AG20443 (cell line): Measurements from ENCODE around the gene CDYL2.
"Not testable (repeated sequence)": the region's sequence is repeated elsewhere in the genome, so short reads cannot be mapped to it uniquely, and the experiment has no call there.

Experiments used
- DNase-seq: peaks from one replicate; pipeline ENCODE4 v3.0.0; 2012; ENCODE audit warnings: low spot score, mixed read lengths

Gene CDYL2

GRCh38 chr16:80744856-80745255 lies 59.5 kb downstream of the CDYL2 start:
- DNase-seq = no peak

- no peak for DNase-seq
Measured at GRCh38 chr16:80743772-80744171, 60.6 kb downstream of the CDYL2 start.

GRCh38 chr16:80743273-80743672 lies 61.1 kb downstream of the CDYL2 start:
- DNase-seq = no peak

GRCh38 chr16:80742331-80742730 lies 62.1 kb downstream of the CDYL2 start:
- no peak for DNase-seq

GRCh38 chr16:80741724-80742123 lies 62.7 kb downstream of the CDYL2 start:
- no peak for DNase-seq

GRCh38 chr16:80739523-80739922 lies 64.9 kb downstream of the CDYL2 start:
- no peak for DNase-seq

GRCh38 chr16:80738521-80738920 lies 65.9 kb downstream of the CDYL2 start:
- no peak for DNase-seq

- no peak for DNase-seq
Measured at GRCh38 chr16:80735846-80736245, 68.6 kb downstream of the CDYL2 start.

GRCh38 chr16:80733407-80733806 lies 71.0 kb downstream of the CDYL2 start:
- no peak for DNase-seq

- no peak for DNase-seq
Measured at GRCh38 chr16:80731915-80732314, 72.5 kb downstream of the CDYL2 start.

- not testable (repeated sequence) for DNase-seq
Measured at GRCh38 chr16:80727066-80727763, 77.2 kb downstream of the CDYL2 start.

- no peak for DNase-seq
Measured at GRCh38 chr16:80725566-80726162, 78.7 kb downstream of the CDYL2 start.

GRCh38 chr16:80723981-80724380 lies 80.4 kb downstream of the CDYL2 start:
- no peak for DNase-seq

GRCh38 chr16:80723091-80723490 lies 81.3 kb downstream of the CDYL2 start:
- DNase-seq = no peak

- peak; percentile 17 for DNase-seq
Measured at GRCh38 chr16:80720804-80721371, 83.5 kb downstream of the CDYL2 start.

GRCh38 chr16:80719573-80719972 lies 84.8 kb downstream of the CDYL2 start:
- DNase-seq = no peak

GRCh38 chr16:80718480-80719220 lies 85.7 kb downstream of the CDYL2 start:
- DNase-seq = peak; percentile 20

- DNase-seq = no peak
Measured at GRCh38 chr16:80717611-80718010, 86.8 kb downstream of the CDYL2 start.

- no peak for DNase-seq
Measured at GRCh38 chr16:80716564-80717139, 87.7 kb downstream of the CDYL2 start.

GRCh38 chr16:80711406-80711805 lies 93.0 kb downstream of the CDYL2 start:
- DNase-seq = no peak

- no peak for DNase-seq
Measured at GRCh38 chr16:80710918-80711317, 93.5 kb downstream of the CDYL2 start.

- no peak for DNase-seq
Measured at GRCh38 chr16:80708823-80709222, 95.6 kb downstream of the CDYL2 start.

- DNase-seq = no peak
Measured at GRCh38 chr16:80707686-80708085, 96.7 kb downstream of the CDYL2 start.
